Hepatocyte (in vitro differentiated cells): ENCODE results near the gene GARS1.

Experiments used
- CTCF ChIP-seq: fragments of 200-600 bp; sonication (generic); IDR thresholded peaks from 2 replicates; pipeline ENCODE4 v1.5.1; 2016; ENCODE audit warnings: antibody characterized with exemption, mild to moderate bottlenecking; ENCODE audit not compliant: poor library complexity
- EZH2 ChIP-seq: fragments of 200-600 bp; sonication (generic); IDR thresholded peaks from 2 replicates; pipeline ENCODE4 v1.6.1; 2016; ENCODE audit warnings: antibody characterized with exemption, mild to moderate bottlenecking, borderline replicate concordance
- EZH2phosphoT487 ChIP-seq: fragments of 200-600 bp; sonication (generic); IDR thresholded peaks from one replicate; pipeline ENCODE4 v1.6.1; 2018; ENCODE audit warnings: antibody characterized with exemption, mild to moderate bottlenecking, low read depth, moderate library complexity; ENCODE audit not compliant: unreplicated experiment, severe bottlenecking

- no peak for TF ChIP-seq CTCF
- TF ChIP-seq EZH2: no peak
- no peak for TF ChIP-seq EZH2phosphoT487
Observed at GRCh38 chr7:30678805-30679204, 84.1 kb downstream of the GARS1 start.
